Adrenal gland (tissue), 12 donors: Measurements from ENCODE around the gene NRXN3. TPM values are rescaled to one million over a fixed set of nuclear protein-coding genes. Genes with fewer than 3 reads are reported as not detected.

Experiments used
- DNase-seq, 7 donors: peaks; one replicate each; pipeline ENCODE4 v3.0.0-alpha.2; 2019 to 2020
- H3K27ac ChIP-seq, 5 donors: fragments of 200-600 bp; sonication (generic) in 4 of 5; 1 replicate in 3 of 5; 2 replicates in 2 of 5; pipeline versions ENCODE4 v1.5.1 to v1.8.0; 2016 to 2020; ENCODE audit warnings: mild to moderate bottlenecking in 1 of 5
- H3K27me3 ChIP-seq: fragments of 200-600 bp; 2 replicates; pipeline ENCODE4 v1.8.0; 2021
- H3K36me3 ChIP-seq, 2 donors: fragments of 200-600 bp; replicated peaks in 1 of 2; 1 replicate in 1 of 2; 2 replicates in 1 of 2; pipeline versions ENCODE4 v1.5.1 to v1.8.0; 2018 to 2022
- H3K4me1 ChIP-seq, 2 donors: fragments of 200-600 bp; replicated peaks in 1 of 2; 1 replicate in 1 of 2; 2 replicates in 1 of 2; pipeline versions ENCODE4 v1.5.1 to v1.8.0; 2018 to 2021
- H3K4me3 ChIP-seq, 4 donors: fragments of 200-600 bp; sonication (generic) in 3 of 4; one replicate each; pipeline ENCODE4 v1.5.1; 2016 to 2018
- H3K9me3 ChIP-seq, 3 donors: fragments of 200-600 bp; sonication (generic) in 1 of 3; replicated peaks in 1 of 3; 1 replicate in 2 of 3; 2 replicates in 1 of 3; pipeline versions ENCODE4 v1.5.1 to v1.8.0; 2016 to 2021
- POLR2A ChIP-seq, 2 donors: fragments of 450-650 bp; IDR thresholded peaks; one replicate each; pipeline ENCODE4 v1.6.1; 2017; ENCODE audit warnings: antibody characterized with exemption in 2 of 2, mild to moderate bottlenecking in 2 of 2, moderate library complexity in 1 of 2
- WGBS, 4 donors: extraction: QIAGEN DNeasy Blood & Tissue Kit in 2 of 4; methylation state at CpG; one replicate each; pipeline versions ENCODE4 v1.1.5 to v1.1.7; 2013 to 2017; 5-methylcytosine and 5-hydroxymethylcytosine counted together
- intact Hi-C, 2 donors: fragments of 100-400 bp; cut with DNase I; formaldehyde crosslinking; loops; one replicate each; pipeline versions ENCODE4 v1.14.1 to v1.15.0; 2022 to 2023
- polyA plus RNA-seq, 3 donors: library from polyadenylated mRNA; stranded (reverse); fragments of 200-250 nt in 2 of 3; fragments of 350-450 nt in 1 of 3; fragmentation: Illumina TruSeq in 1 of 3; extraction: RNeasy Lipid Tissue Mini Kit (QIAGEN cat#74804) in 1 of 3; gene quantifications; one replicate each; pipeline ENCODE4 v1.2.3, GENCODE V29; 2013 to 2014
- total RNA-seq, 9 donors: library from RNA; depleted of rRNA in 4 of 9; stranded (reverse); fragments of >200 nt in 4 of 9; fragments of 120-200 nt in 1 of 9; fragmentation: NEBNext Ultra II Directional in 1 of 9; extraction: Animal tissue kit (Norgen Biotek cat#: 25700) in 1 of 9; gene quantifications; one replicate each; pipeline versions ENCODE4 v1.1.0 to v1.2.4, GENCODE V29; 2013 to 2023
- TF ChIP-seq, protein P1 (sequence below), 6 experiments: fragments of 450-650 bp in 4 of 6; fragments of 200-600 bp in 2 of 6; sonication (generic) in 1 of 6; IDR thresholded peaks; 1 replicate in 5 of 6; 2 replicates in 1 of 6; pipeline versions ENCODE4 v1.5.1 to v1.8.0; 2016 to 2021; ENCODE audit warnings: antibody characterized with exemption in 6 of 6, mild to moderate bottlenecking in 2 of 6, moderate library complexity in 1 of 6
- donor health status: healthy with polysubstance abuse.
- donor health status: Bipolar disorder and iron deficiency.
- donor health status: DM: yes; HTN: yes; CAD: no.
- donor health status: DM: no; HTN: no; CAD: no.
- donor health status: DM: no; HTN: no; CAD: no.
- donor health status: DM: yes; HTN: yes; CAD: no.

The NRXN3 gene
- total and polyA plus RNA-seq, 12 donors: 0.09 to 8.5 (median 1.6) TPM

DNA sequence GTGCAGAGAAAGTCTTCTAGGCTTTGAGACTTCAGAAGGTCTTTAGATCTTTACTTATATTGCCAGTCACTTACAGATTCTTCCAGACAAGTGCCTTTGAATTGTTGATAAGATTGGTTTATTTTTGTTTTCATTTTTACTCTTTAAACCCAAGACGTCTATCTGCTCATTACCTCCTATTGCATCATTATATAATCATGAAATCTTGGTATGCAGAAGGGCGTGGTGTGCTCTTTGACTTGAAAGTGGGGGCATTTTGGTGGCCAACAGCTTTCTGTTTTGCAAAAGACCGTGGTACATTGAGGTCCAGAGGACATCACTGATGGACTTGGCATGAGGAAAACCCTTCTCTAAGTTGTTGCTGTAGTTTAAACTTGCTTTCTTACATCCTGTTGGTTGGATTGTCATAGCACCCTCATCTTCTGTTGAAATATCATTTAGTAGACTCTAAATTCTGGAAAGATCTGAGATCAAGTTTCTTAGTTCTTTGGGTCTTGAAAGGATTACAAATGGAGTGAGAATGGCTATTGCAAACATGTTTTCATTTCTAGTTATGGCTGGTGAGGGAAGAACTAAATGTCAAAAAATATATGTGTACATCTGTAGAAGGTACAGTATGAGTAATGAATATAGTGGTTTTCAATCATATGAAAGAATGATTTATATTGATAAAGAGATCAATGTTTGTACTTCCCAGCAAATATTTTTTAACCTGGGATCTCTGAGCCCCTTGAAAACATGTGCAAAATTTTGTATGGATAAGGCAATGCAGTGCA, 441.8 kb downstream of the NRXN3 start:
- no peak overlapping the region for H3K4me3 ChIP-seq
- no peaks in the 10 kb centered on the region for H3K9me3 ChIP-seq
- intact Hi-C loops: no loop called here
- no peaks in the 10 kb centered on the region for H3K36me3 ChIP-seq
- TF ChIP-seq, protein P1, sequence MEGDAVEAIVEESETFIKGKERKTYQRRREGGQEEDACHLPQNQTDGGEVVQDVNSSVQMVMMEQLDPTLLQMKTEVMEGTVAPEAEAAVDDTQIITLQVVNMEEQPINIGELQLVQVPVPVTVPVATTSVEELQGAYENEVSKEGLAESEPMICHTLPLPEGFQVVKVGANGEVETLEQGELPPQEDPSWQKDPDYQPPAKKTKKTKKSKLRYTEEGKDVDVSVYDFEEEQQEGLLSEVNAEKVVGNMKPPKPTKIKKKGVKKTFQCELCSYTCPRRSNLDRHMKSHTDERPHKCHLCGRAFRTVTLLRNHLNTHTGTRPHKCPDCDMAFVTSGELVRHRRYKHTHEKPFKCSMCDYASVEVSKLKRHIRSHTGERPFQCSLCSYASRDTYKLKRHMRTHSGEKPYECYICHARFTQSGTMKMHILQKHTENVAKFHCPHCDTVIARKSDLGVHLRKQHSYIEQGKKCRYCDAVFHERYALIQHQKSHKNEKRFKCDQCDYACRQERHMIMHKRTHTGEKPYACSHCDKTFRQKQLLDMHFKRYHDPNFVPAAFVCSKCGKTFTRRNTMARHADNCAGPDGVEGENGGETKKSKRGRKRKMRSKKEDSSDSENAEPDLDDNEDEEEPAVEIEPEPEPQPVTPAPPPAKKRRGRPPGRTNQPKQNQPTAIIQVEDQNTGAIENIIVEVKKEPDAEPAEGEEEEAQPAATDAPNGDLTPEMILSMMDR (IDR thresholded peaks at IDR 0.05): no peak
- TF ChIP-seq POLR2A (IDR thresholded peaks at IDR 0.05): no peak
- WGBS, 4 donors: 49 to 71% (median 55%) methylated on average over 3 of the region's 3 CpGs
- no peak overlapping the region for H3K27ac ChIP-seq
- no peaks in the 10 kb centered on the region for H3K4me1 ChIP-seq
- DNase-seq: no peak
- no peaks in the 10 kb centered on the region for H3K27me3 ChIP-seq

DNA sequence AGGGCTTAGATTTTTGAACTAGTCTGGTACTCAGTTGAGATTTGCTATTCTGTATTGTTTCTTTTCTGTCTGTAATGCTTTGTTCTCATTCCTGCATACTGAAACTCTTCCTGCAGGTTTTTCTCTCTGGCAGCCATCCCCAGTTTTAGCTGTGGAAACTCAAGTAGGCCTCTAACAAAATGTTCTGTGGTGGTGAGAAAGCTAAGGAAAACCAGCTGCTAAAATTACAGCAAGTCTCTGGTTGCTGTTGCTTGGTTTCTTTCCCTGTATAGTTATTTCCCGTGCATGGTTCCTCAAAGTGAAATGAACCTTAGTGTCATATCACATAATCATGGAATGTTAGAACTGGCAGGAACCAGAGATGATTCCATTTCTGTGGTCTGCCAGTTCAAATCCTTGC, 442.5 kb downstream of the NRXN3 start:
- no peak for DNase-seq
- H3K4me1 ChIP-seq: no peaks in the 10 kb centered on the region
- intact Hi-C loops: no loop called here
- TF ChIP-seq, protein P1 (IDR thresholded peaks at IDR 0.05): no peak
- TF ChIP-seq POLR2A (IDR thresholded peaks at IDR 0.05): no peak
- no peak overlapping the region for H3K27ac ChIP-seq
- no peaks in the 10 kb centered on the region for H3K27me3 ChIP-seq
- H3K4me3 ChIP-seq: no peak overlapping the region
- 57 to 93% (median 69%) methylated on average over 1 of the region's 1 CpG for WGBS, 4 donors
- H3K36me3 ChIP-seq: no peaks in the 10 kb centered on the region
- no peaks in the 10 kb centered on the region for H3K9me3 ChIP-seq

GRCh38 chr14:78614593-78614992, 444.4 kb downstream of the NRXN3 start:
- H3K4me1 ChIP-seq: no peaks in the 10 kb centered on the region
- no peak overlapping the region for H3K4me3 ChIP-seq
- TF ChIP-seq, protein P1 (IDR thresholded peaks at IDR 0.05): no peak
- TF ChIP-seq POLR2A (IDR thresholded peaks at IDR 0.05): no peak
- no peaks in the 10 kb centered on the region for H3K27me3 ChIP-seq
- no peaks in the 10 kb centered on the region for H3K9me3 ChIP-seq
- intact Hi-C loops: no loop called here
- H3K27ac ChIP-seq: no peak overlapping the region
- DNase-seq: no peak
- no peaks in the 10 kb centered on the region for H3K36me3 ChIP-seq
- WGBS, 4 donors: 79 to 91% (median 84%) methylated on average over 2 of the region's 2 CpGs

- no peak for DNase-seq
Measured at GRCh38 chr14:78617735-78618134, 447.6 kb downstream of the NRXN3 start.

More at GRCh38 chr14:78617735-78618134, 447.6 kb downstream of the NRXN3 start:
- 53 to 84% (median 71%) methylated on average over 5 of the region's 5 CpGs for WGBS, 4 donors
- Histone ChIP-seq H3K27me3 (no peaks in the 10 kb centered on the region), H3K36me3 (no peaks in the 10 kb centered on the region), H3K4me1 (no peaks in the 10 kb centered on the region), H3K9me3 (no peaks in the 10 kb centered on the region), H3K4me3 (no peak overlapping the region), H3K27ac (no peak overlapping the region)
- TF ChIP-seq POLR2A (IDR thresholded peaks at IDR 0.05): no peak
- TF ChIP-seq, protein P1 (IDR thresholded peaks at IDR 0.05): no peak
- intact Hi-C loops: no loop called here
